GM12878 (cell line): ENCODE results near the gene MEP1B. TPM values are rescaled to one million over a fixed set of nuclear protein-coding genes. Genes with fewer than 3 reads are reported as not detected.

Experiments
- ATAC-seq: fragments of 200-7000 bp; cut with Tn5 transposase; 3 replicates; pipeline ENCODE4 v1.9.1; 2020; ENCODE audit warnings: mild to moderate bottlenecking, moderate library complexity
- BruUV-seq: library from RNA; stranded (reverse); fragments of 400-500 nt; replicated peaks from 2 replicates; lab custom pipeline; 2021; lab: Mats Ljungman, UMichigan
- CTCF ChIA-PET: fragments of 300-600 bp; sonication (Branson Sonifier 250); formaldehyde crosslinking; extraction: SDS; loops from one replicate; lab custom pipeline; 2021; ENCODE audit warnings: inconsistent platforms; lab: Yijun Ruan, JAX
- POLR2A ChIA-PET: fragments of 350-600 bp; formaldehyde crosslinking; extraction: SDS; loops from one replicate; lab custom pipeline; 2021; ENCODE audit warnings: inconsistent platforms; lab: Charles Lee
- RAD21 ChIA-PET: fragments of 300-600 bp; sonication (Branson Sonifier 250); formaldehyde crosslinking; loops from one replicate; lab custom pipeline; 2023; ENCODE audit warnings: antibody characterized with exemption; ENCODE audit not compliant: unreplicated experiment; lab: Charles Lee
- SMC1A ChIA-PET: fragments of 300-600 bp; sonication (Branson Sonifier 250); formaldehyde crosslinking; loops from one replicate; lab custom pipeline; 2023; ENCODE audit not compliant: unreplicated experiment, uncharacterized antibody; lab: Charles Lee
- DNase-seq: peaks from one replicate; pipeline ENCODE4 v3.0.0-alpha.2; 2011; ENCODE audit warnings: low read depth, low spot score
- FAIRE-seq: peaks from 3 replicates; lab custom pipeline; 2011; peaks lifted over from hg19 to GRCh38; lab: Jason Lieb, UNC
- H2AFZ ChIP-seq: 2 replicates; pipeline ENCODE4 v1.6.0; 2011; ENCODE audit warnings: low read depth, low read length, control low read depth; ENCODE audit not compliant: control insufficient read depth
- H3K27ac ChIP-seq: 2 replicates; pipeline ENCODE4 v1.5.1; 2011; ENCODE audit warnings: control low read depth; ENCODE audit not compliant: control insufficient read depth, insufficient read depth
- H3K27me3 ChIP-seq, 2 experiments: replicated peaks in 1 of 2; 2 replicates each; pipeline versions ENCODE4 v1.6.0 to v1.6.1; 2011; ENCODE audit warnings: low read length in 1 of 2; ENCODE audit not compliant: control insufficient read depth in 2 of 2, insufficient read depth in 2 of 2
- H3K36me3 ChIP-seq, 2 experiments: 2 replicates each; pipeline ENCODE4 v1.5.1; 2011; ENCODE audit warnings: low read length in 1 of 2; ENCODE audit not compliant: control insufficient read depth in 2 of 2, insufficient read depth in 2 of 2
- H3K4me1 ChIP-seq: 2 replicates; pipeline ENCODE4 v1.6.1; 2011; ENCODE audit warnings: mild to moderate bottlenecking, low read length, moderate library complexity, mixed read lengths; ENCODE audit not compliant: control insufficient read depth, insufficient read depth
- H3K4me2 ChIP-seq: 2 replicates; pipeline ENCODE4 v1.6.0; 2011; ENCODE audit warnings: control low read depth; ENCODE audit not compliant: control insufficient read depth, insufficient read depth
- H3K4me3 ChIP-seq: fragments of 200-600 bp; sonication (generic); 2 replicates; pipeline ENCODE4 v1.5.1; 2016
- H3K79me2 ChIP-seq: 2 replicates; pipeline ENCODE4 v1.6.0; 2011; ENCODE audit warnings: low read length; ENCODE audit not compliant: control insufficient read depth, insufficient read depth
- H3K9ac ChIP-seq: 2 replicates; pipeline ENCODE4 v1.8.0; 2011; ENCODE audit warnings: low read length, control low read depth, mixed read lengths; ENCODE audit not compliant: control insufficient read depth, insufficient read depth
- H3K9me3 ChIP-seq: replicated peaks from 3 replicates; pipeline ENCODE4 v1.5.1; 2011; ENCODE audit warnings: mild to moderate bottlenecking, low read length; ENCODE audit not compliant: control insufficient read depth, insufficient read depth
- H4K20me1 ChIP-seq: 2 replicates; pipeline ENCODE4 v1.6.0; 2011; ENCODE audit not compliant: control insufficient read depth, insufficient read depth
- CBX5 ChIP-seq: sonication (generic); IDR thresholded peaks from 2 replicates; pipeline ENCODE4 v1.6.1; 2016; ENCODE audit warnings: low read depth, moderate library complexity, mild to moderate bottlenecking, inconsistent platforms
- CREM ChIP-seq: IDR thresholded peaks from 2 replicates; pipeline ENCODE4 v1.6.1; 2014; ENCODE audit warnings: antibody characterized with exemption, low read depth
- FOXK2 ChIP-seq: fragments of 450-650 bp; IDR thresholded peaks from 2 replicates; pipeline ENCODE4 v1.6.1; 2017; ENCODE audit warnings: mild to moderate bottlenecking, moderate library complexity
- HDAC2 ChIP-seq: fragments of 200-600 bp; sonication (generic); IDR thresholded peaks from 2 replicates; pipeline ENCODE4 v1.6.1; 2017
- MTA2 ChIP-seq: fragments of 450-650 bp; IDR thresholded peaks from 2 replicates; pipeline ENCODE4 v1.6.1; 2016; ENCODE audit warnings: low read depth, mild to moderate bottlenecking, moderate library complexity
- RELB ChIP-seq: fragments of 450-650 bp; IDR thresholded peaks from 2 replicates; pipeline ENCODE4 v1.6.1; 2017; ENCODE audit warnings: low read depth, mild to moderate bottlenecking, moderate library complexity
- SMAD5 ChIP-seq: IDR thresholded peaks from 2 replicates; pipeline ENCODE4 v1.6.1; 2016; ENCODE audit warnings: antibody characterized with exemption, low read depth
- SREBF1 ChIP-seq: IDR thresholded peaks from 2 replicates; pipeline ENCODE4 v1.6.1; 2012; ENCODE audit warnings: mild to moderate bottlenecking, low read length
- TBL1XR1 ChIP-seq: IDR thresholded peaks from 2 replicates; pipeline ENCODE4 v1.6.1; 2012; ENCODE audit warnings: low read depth, low read length, improper control_type of control experiment
- ZNF24 ChIP-seq: fragments of 450-650 bp; IDR thresholded peaks from 2 replicates; pipeline ENCODE4 v1.6.1; 2017; ENCODE audit warnings: antibody characterized with exemption, mild to moderate bottlenecking
- WGBS: methylation state at CpG from one replicate; pipeline ENCODE4 v1.1.6; 2016; ENCODE audit warnings: low lambda C conversion rate; ENCODE audit not compliant: insufficient replicate concordance, insufficient coverage; ENCODE audit errors: missing lambda C conversion rate; 5-methylcytosine and 5-hydroxymethylcytosine counted together
- in situ Hi-C: fragments of 300-500 bp; cut with MboI; formaldehyde crosslinking; loops from 9 replicates; pipeline ENCODE4 v1.14.3; 2018; ENCODE audit warnings: mixed read lengths
- intact Hi-C: fragments of 100-400 bp; cut with micrococcal nuclease; formaldehyde crosslinking; loops from one replicate; pipeline ENCODE4 v1.14.2; 2022; ENCODE audit not compliant: unreplicated experiment
- polyA plus RNA-seq, 11 experiments: library from polyadenylated mRNA; depleted of rRNA in 4 of 11; unstranded in 6 of 11; stranded (reverse) in 5 of 11; fragments of >200 nt; fragmentation: Nextera tagmentation in 4 of 11; fragmentation: Illumina TruSeq in 1 of 11; extraction: Ambion mirVana in 4 of 11; extraction: Trizol in 1 of 11; gene quantifications; 1 replicate in 1 of 11; 2 replicates in 10 of 11; pipeline versions ENCODE4 v1.2.1 to v1.2.3, GENCODE V29; 2011 to 2016; ENCODE audit warnings: inconsistent platforms in 2 of 11, missing spikeins in 2 of 11, low read depth in 1 of 11
- total RNA-seq, 4 experiments: library from RNA; depleted of rRNA in 3 of 4; stranded (reverse); fragments of >200 nt in 3 of 4; fragmentation: Illumina TruSeq in 1 of 4; extraction: Trizol in 1 of 4; gene quantifications; 2 replicates each; pipeline versions ENCODE4 v1.2.1 to v1.2.3, GENCODE V29; 2013 to 2021

MEP1B gene
- total and polyA plus RNA-seq, 10 of the 15 experiments (the other 5 are each of a cell fraction or from before 2014, with no cell fraction given): 0.04 to 0.05 TPM; not detected in 8

- no peaks in the 10 kb centered on the region for H3K9me3 ChIP-seq
- DNase-seq (no peak), ATAC-seq (no peak), FAIRE-seq (no peak)
- H3K9ac ChIP-seq: no peak overlapping the region
- ChIA-PET RAD21 (no interaction called here), POLR2A (no interaction called here), SMC1A (no interaction called here), CTCF (no interaction called here)
- no peaks in the 10 kb centered on the region for H3K79me2 ChIP-seq
- WGBS: 0% methylated on average over 3 of the region's 3 CpGs
- no peaks in the 10 kb centered on the region for H3K4me1 ChIP-seq
- H3K36me3 ChIP-seq: no peaks in the 10 kb centered on the region
- H4K20me1 ChIP-seq: no peaks in the 10 kb centered on the region
- no TSS peak for BruUV-seq
- H3K4me3 ChIP-seq: no peak overlapping the region
- H3K27me3 ChIP-seq: peaks cover 0 to 2% of the 10 kb centered on the region in 2 experiments; a peak in 1 of 4 replicates
- H3K4me2 ChIP-seq: no peak overlapping the region
- no peak overlapping the region for H2AFZ ChIP-seq
- TF ChIP-seq RELB (no peak), SMAD5 (no peak), TBL1XR1 (no peak), ZNF24 (no peak), HDAC2 (no peak), FOXK2 (no peak), CREM (no peak), CBX5 (no peak), MTA2 (no peak), SREBF1 (no peak)
- H3K27ac ChIP-seq: no peak overlapping the region
- in situ Hi-C loops: no loop called here
- intact Hi-C loops: no loop called here
Observed at GRCh38 chr18:32201948-32202672, 12.3 kb downstream of the MEP1B start.
